ENCODE measurements around the gene WIPF1. TPM values are rescaled to one million over a fixed set of nuclear protein-coding genes. Genes with fewer than 3 reads are reported as not detected.

Gene WIPF1, protein sequence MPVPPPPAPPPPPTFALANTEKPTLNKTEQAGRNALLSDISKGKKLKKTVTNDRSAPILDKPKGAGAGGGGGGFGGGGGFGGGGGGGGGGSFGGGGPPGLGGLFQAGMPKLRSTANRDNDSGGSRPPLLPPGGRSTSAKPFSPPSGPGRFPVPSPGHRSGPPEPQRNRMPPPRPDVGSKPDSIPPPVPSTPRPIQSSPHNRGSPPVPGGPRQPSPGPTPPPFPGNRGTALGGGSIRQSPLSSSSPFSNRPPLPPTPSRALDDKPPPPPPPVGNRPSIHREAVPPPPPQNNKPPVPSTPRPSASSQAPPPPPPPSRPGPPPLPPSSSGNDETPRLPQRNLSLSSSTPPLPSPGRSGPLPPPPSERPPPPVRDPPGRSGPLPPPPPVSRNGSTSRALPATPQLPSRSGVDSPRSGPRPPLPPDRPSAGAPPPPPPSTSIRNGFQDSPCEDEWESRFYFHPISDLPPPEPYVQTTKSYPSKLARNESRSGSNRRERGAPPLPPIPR
- 20.2 and 21.1 TPM in 2 replicates for total RNA-seq

DNA sequence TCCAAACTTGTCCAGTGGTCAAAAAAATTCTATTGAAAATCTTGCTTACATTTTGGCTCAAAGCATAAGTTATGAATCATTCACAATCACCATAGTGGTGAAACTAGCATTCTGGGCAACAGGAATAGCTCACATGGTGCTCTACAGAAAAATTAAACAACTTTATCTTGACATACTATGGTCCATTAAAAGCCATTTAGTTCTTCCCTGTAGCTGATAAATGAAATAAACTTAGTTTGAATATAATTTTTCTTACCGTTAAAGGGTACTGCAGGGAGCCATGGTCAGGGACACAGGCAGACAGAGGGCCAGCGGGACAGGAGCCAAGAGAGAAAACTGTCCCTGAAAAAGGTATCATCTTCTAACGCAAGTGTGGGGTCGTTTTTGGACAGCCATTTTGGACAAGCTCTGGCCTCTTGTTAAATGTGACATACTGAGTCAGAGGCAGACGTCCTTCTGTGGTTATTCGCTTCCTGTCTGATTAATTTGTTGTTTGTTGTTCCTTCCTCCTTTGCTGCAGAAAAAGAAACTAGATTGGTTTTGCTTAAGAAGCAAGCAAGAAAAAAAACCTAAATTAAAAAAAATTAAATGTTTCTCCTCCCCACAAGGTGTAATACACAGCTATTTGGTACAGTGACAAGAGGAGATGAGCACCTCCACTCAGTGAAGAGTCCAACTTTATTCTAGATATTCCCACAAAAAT is at the start of gene WIPF1:
Gene WIPF1, minus strand, starts transcription at position 460 of the 703 bp plus-strand sequence. CDS start 12,231 bp downstream, outside the sequence.

Small RNA genes within 50 kb of the gene (small RNA-seq; reads per million reads assigned to genes)
- gene RNU6-5P = 0.35 reads per million

Other genes with a start within 250 kb of the WIPF1 start
- gene SCRN3, start 202.1 kb downstream of the WIPF1 start, total RNA-seq = 29.8 and 34.2 TPM in 2 replicates
- 2.3 and 2.7 TPM in 2 replicates for gene GPR155, start 110.8 kb downstream of the WIPF1 start, total RNA-seq
- gene CHRNA1, start 166.7 kb upstream of the WIPF1 start, total RNA-seq = 0.07 and 1.2 TPM in 2 replicates

Measured in thoracic aorta endothelial cell (primary cell).